GM18861 (cell line): ENCODE results near the gene PTX4.

ENCODE experiments used
- ATAC-seq: cut with Tn5 transposase; IDR thresholded peaks from one replicate; pipeline ENCODE4 v1.9.1; 2021; ENCODE audit not compliant: unreplicated experiment

The PTX4 gene

GRCh38 chr16:1465567-1465915 lies 23.2 kb downstream of the PTX4 start:
- no peak for ATAC-seq

GRCh38 chr16:1464894-1465566 lies 23.7 kb downstream of the PTX4 start:
- no peak for ATAC-seq

GRCh38 chr16:1464196-1464893 lies 24.4 kb downstream of the PTX4 start:
- ATAC-seq = no peak

- no peak for ATAC-seq
These were observed 27.6 kb downstream of the PTX4 start for GRCh38 chr16:1461146-1461545.

DNA sequence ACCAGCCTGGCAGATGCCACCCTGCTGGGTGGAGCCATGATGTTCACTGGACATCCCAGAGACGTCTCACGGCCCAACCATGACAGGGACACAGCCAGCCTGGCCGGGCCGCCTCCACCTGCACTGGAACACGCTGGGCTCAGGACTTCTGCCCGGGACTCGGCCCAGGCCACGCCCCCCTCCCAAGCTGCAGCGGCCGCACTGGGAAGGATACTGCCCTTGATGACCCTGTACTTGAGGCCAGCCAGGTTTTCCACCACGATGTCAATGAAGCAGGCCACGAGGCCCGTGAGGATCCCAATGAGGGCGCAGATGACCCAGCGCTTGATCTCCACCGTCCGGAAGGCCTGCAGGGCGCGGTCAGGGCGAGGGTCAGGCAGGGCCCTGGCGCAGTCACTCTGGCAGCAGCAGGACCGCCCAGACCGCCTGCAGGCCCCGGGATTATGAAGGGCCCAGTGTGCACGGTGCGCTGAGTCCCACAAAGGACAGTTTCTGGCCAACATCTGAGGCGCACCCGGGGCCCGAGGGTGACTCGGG lies 28.1 kb downstream of the PTX4 start:
- no peak for ATAC-seq

DNA sequence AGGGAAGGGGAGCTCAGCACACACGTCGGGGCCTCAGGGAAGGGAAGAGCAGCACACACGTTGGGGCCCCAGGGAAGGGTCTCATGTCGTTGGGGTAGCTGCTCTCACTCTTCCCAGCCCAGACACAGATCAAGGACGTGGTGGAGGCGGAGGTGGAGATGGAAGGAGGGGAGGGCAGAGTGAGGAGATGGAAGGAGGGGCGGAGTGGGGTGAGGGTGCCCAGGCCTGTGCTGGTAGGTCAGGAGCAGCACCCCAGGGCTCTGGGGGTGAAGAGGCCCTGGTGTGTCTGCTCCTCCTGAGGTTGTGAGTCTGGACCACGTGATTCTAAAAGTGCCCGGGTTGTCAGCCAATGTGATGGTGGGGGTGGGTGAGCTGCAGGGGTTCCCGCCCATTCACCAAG lies 28.8 kb downstream of the PTX4 start:
- ATAC-seq = no peak

- no peak for ATAC-seq
These were observed 29.8 kb downstream of the PTX4 start for GRCh38 chr16:1458977-1459341.

DNA sequence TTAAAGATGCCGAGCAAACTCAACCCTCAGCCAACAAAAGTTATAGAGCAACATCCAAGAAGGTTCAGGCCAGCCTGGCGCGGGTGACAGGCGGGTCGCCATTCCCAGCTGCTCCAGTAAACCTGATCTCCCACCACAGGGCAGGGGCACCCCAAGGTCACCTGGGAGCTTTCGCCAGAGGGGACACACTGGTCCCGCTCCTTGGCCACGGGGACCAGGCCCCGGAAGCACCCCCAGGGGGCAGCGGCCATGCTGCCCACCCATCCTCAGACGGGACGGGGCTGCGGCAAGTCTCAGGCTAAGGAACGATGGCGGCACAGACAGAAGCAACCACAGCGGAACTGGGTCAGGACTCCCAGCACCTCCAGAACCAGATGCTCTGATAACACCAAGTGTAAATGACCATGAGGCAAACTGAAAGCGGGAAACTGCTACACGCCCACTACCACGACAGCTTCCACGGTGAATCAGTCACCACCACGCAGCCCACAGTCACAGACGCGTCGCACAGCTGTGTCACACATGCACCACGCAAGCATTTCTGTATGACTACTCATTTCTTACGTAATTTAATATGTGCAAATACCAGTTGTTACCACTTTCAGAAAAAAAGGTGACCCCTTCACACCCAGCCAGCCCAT lies 30.3 kb downstream of the PTX4 start:
- ATAC-seq = no peak

DNA sequence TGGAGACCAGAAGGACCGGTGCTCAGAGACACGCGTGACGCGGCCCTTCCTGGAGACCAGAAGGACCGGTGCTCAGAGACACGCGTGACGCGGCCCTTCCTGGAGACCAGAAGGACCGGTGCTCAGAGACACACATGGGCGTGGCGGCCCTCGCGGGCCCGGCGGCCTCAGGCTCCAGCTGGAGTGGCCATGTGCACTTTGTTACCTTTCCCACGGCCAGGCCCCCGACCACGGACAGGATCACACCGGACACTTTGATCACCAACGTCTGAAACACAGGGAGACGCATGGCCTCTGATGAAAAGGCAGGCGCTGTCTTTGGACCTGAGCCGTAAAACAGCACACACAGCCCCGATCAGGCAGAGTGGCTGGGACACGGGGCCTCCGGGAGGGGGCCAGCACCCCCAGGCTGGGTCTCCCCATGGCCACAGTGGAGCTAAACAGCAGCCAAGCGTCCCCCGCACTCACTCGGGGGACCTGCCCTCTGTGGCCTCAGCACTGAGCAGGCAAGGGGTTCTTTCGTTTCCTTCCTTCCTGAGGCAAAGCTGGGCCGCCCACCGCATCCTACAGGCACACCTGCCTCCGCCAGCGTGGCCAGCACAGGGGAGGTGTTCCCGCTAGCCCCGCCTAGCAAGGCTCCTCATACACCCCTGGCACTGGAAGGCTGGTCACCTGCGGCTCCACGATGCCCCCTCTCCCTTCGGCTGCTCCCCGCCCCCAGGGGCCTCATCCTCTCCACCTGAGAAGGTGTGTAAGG lies 31.1 kb downstream of the PTX4 start:
- no peak for ATAC-seq

- no peak for ATAC-seq
These were observed 31.8 kb downstream of the PTX4 start for GRCh38 chr16:1456951-1457350.

- no peak for ATAC-seq
These were observed 33.3 kb downstream of the PTX4 start for GRCh38 chr16:1455190-1456171.

GRCh38 chr16:1454561-1454960 lies 34.2 kb downstream of the PTX4 start:
- no peak for ATAC-seq

DNA sequence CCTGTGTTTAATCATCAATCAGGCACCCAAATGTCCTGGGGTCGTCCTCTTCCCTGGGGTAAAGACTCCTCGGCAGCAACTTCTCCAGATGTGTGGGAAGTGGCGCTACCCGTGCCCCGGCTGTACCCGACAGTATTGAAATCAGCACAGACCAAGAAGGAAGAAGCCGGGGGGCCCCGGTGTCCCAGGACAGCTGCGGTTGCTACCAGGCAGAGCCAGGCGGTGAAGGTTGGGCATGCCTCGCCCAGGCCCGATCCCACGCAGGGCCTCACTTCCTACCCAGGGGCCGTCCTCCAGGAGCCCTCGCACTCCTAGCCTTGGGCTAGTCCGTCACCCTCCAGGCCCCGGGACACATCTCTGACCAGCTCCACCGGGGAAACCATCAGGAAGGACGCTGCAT lies 35.4 kb downstream of the PTX4 start:
- ATAC-seq = no peak

- ATAC-seq = no peak
These were observed 36.2 kb downstream of the PTX4 start for GRCh38 chr16:1452530-1452929.

DNA sequence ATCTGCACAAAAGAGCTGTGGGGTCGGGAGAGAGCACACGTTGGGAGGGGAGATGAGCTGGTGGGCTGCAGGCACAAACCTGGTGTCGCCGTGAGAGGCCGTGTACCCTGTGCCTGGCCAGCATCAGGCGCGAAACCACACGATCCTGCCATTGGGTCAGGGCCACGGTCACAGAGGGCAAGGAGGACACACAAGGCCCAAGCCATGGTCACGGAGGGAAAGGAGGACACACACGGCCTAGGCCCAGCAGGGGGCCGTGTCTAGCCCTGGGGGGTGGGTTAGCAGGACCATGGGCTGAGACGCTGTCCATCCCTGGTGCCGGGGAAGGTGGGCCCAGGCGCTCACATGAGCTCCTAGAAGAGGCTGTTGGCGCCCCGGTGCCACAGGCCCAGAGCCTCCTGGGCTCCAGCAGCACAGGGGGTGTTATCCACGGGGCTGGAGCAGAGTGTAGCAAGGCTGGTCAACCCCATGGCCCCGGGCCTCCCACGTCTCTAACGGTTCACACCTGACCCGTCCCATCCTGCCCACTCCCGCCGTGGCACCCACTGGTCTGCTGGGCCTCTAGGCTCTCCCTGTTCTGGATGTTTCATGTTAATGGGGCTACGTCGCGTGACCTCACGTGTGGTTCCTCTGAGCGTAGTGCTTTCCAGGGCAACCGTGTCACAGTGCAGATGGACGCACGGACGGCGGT lies 36.9 kb downstream of the PTX4 start:
- ATAC-seq = no peak

DNA sequence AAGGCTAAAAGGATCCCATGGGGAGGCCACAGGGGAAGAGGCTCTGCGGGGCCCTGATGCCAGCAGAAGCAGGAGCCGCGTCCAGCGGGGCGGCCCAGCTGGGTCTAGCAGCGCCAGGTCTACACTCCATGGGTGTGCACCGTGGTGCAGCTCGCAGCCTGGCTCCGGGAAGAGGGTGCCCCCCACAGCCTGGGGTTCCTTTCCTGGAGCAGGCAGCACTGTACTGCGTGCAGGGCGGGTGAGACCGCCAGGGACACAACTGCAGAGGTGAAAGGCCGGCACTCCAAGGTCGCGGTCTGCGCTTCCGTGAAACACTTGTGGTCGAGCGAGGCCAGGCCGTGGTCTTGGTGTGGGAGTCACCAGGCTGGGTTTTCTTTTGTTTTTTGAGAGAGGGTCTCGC lies 37.9 kb downstream of the PTX4 start:
- ATAC-seq = no peak

DNA sequence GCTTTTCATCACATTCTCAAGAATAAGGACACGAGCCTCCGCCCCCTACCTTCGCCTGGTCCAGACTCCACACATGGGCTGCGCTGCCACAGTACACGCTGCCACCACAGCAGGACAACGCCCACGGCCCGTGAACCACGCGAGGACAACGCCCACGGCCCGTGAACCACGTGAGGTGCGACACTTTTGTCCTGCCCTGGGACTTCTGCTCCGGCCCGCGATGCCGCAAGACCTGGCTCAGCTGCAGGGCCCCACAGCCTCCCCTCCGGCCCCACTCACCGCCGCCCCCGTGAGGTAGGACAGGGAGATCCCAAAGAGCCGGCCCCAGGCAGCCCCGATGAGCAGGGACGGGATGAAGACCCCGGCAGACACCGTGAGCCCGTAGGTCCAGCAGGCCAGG lies 38.5 kb downstream of the PTX4 start:
- ATAC-seq = no peak

GRCh38 chr16:1449201-1449788 lies 39.4 kb downstream of the PTX4 start:
- ATAC-seq = no peak

DNA sequence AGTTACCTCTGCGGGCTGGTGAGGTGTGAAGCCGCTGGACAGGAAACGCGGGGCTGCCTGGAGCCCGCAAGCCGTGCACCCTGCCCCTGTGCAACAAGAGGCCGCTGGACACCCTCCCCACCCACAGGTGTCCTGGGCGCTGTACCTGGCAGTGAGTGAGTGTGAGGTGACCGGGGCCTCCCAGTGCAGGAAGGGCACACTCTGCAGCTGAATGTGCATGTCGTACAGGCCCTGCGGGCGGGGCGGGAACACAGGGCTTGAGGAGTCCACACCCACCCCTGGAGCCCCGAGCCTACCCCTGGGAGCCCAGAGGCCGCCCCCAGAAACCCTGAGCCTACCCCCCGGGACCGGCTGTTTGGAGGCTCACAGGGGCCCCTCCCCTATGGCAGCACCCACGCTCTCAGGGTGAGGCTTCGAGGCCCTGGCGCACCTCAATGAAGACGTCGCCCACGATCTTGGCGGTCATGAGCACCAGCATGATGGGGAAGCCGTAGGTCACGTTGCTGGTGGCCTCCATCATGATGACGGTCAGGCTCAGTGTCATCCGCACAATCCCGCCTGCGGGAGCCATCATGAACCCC lies 40.1 kb downstream of the PTX4 start:
- no peak for ATAC-seq
